Suprapubic skin (tissue), 3 donors: ENCODE measurements around the gene ANKRD35.

Experiments used
- EP300 ChIP-seq: sonication (generic); formaldehyde crosslinking; IDR thresholded peaks from one replicate; pipeline ENCODE4 v1.6.1; 2017; ENCODE audit warnings: antibody characterized with exemption
- POLR2A ChIP-seq, 2 donors: fragments of 450-650 bp; IDR thresholded peaks; one replicate each; pipeline ENCODE4 v1.6.1; 2017; ENCODE audit warnings: antibody characterized with exemption in 2 of 2, mild to moderate bottlenecking in 2 of 2, moderate library complexity in 2 of 2
- TF ChIP-seq, protein P1 (sequence below), 2 donors: fragments of 200-600 bp in 1 of 2; fragments of 450-650 bp in 1 of 2; sonication (generic) in 1 of 2; IDR thresholded peaks; one replicate each; pipeline ENCODE4 v1.5.1; 2016 to 2019; ENCODE audit warnings: antibody characterized with exemption in 2 of 2, mild to moderate bottlenecking in 1 of 2, moderate library complexity in 1 of 2

DNA sequence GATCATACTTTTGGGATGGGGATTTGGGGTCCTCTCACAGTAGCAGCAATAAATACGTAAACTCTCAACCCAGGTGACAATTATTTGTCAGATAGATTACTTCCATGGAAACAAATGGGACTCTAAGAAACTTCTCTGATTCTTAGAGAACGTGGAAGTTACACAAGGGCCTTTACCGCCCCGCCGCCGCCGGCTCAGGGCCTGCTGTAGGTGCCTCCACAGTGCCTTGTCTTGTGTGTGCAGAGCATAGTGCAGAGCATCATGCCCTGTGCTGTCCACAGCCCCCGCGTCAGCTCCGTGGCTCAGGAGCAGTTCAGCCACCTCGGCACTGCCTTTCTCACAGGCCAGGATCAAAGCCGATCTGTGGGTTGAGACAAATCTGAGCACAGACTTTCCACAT lies 11.0 kb downstream of the ANKRD35 start:
- TF ChIP-seq, protein P1, sequence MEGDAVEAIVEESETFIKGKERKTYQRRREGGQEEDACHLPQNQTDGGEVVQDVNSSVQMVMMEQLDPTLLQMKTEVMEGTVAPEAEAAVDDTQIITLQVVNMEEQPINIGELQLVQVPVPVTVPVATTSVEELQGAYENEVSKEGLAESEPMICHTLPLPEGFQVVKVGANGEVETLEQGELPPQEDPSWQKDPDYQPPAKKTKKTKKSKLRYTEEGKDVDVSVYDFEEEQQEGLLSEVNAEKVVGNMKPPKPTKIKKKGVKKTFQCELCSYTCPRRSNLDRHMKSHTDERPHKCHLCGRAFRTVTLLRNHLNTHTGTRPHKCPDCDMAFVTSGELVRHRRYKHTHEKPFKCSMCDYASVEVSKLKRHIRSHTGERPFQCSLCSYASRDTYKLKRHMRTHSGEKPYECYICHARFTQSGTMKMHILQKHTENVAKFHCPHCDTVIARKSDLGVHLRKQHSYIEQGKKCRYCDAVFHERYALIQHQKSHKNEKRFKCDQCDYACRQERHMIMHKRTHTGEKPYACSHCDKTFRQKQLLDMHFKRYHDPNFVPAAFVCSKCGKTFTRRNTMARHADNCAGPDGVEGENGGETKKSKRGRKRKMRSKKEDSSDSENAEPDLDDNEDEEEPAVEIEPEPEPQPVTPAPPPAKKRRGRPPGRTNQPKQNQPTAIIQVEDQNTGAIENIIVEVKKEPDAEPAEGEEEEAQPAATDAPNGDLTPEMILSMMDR (IDR thresholded peaks at IDR 0.05): no peak
- no peak for TF ChIP-seq POLR2A (IDR thresholded peaks at IDR 0.05)
- TF ChIP-seq EP300: no peak
